Measurements from ENCODE around the gene SCARF2. TPM values are rescaled to one million over a fixed set of nuclear protein-coding genes. Genes with fewer than 3 reads are reported as not detected.

The SCARF2 gene
- total and polyA plus RNA-seq, 4 donors: 0.15 to 2.0 (median 1.7) TPM

DNA sequence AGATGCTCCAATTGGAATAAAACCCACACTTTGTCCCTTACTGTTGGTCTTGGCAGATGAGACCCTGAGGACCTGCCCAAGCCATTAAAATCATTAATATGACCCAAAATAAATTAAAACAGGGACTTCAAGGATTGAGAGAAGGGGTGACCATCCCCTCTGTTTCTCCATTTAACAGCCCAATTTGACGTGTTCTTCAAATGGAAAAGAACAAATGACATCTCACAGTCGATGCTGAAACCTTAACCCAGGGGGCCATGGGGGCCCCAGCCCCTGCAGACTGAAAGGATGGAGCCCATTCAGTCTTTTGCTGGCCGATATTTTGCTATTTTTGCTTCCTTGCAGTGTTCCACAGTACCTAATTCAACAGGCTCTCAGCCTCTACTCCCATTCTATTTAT lies 23.2 kb downstream of the SCARF2 start:
- peaks cover 2 to 5% (median 4%) of the 10 kb centered on the region in 4 donors for H3K4me1 ChIP-seq (ENCODE audit: control insufficient read depth in 4 of 4, insufficient read depth in 4 of 4, low read length in 3 of 4)
- no peaks in the 10 kb centered on the region for H3K27me3 ChIP-seq (ENCODE audit: control insufficient read depth in 4 of 4, insufficient read depth in 4 of 4, low read length in 3 of 4)
- no peak overlapping the region for H3K9ac ChIP-seq (ENCODE audit: low read depth in 1 of 2, low read length in 2 of 2)
- 62% methylated on average over 3 of the region's 3 CpGs for WGBS
- no peak overlapping the region for H3K4me3 ChIP-seq (ENCODE audit: low read depth in 1 of 3, low read length in 3 of 3)
- no peaks in the 10 kb centered on the region for H3K9me3 ChIP-seq (ENCODE audit: control insufficient read depth in 4 of 4, low read length in 3 of 4)
- no peaks in the 10 kb centered on the region for H3K36me3 ChIP-seq (ENCODE audit: control insufficient read depth in 4 of 4, insufficient read depth in 3 of 4, low read depth in 1 of 4, low read length in 3 of 4)
- no peak for DNase-seq (ENCODE audit: low spot score)
- TF ChIP-seq, protein P1, sequence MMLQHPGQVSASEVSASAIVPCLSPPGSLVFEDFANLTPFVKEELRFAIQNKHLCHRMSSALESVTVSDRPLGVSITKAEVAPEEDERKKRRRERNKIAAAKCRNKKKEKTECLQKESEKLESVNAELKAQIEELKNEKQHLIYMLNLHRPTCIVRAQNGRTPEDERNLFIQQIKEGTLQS (IDR thresholded peaks at IDR 0.05): no peak
- no peak for TF ChIP-seq TAF1 (conservative IDR thresholded peaks at IDR 0.05)
- TF ChIP-seq NR2F2 (IDR thresholded peaks at IDR 0.05): no peak
- no peak for TF ChIP-seq SP1 (IDR thresholded peaks at IDR 0.05)
- TF ChIP-seq HNF4A (conservative IDR thresholded peaks at IDR 0.05): no peak
- TF ChIP-seq, protein P2, sequence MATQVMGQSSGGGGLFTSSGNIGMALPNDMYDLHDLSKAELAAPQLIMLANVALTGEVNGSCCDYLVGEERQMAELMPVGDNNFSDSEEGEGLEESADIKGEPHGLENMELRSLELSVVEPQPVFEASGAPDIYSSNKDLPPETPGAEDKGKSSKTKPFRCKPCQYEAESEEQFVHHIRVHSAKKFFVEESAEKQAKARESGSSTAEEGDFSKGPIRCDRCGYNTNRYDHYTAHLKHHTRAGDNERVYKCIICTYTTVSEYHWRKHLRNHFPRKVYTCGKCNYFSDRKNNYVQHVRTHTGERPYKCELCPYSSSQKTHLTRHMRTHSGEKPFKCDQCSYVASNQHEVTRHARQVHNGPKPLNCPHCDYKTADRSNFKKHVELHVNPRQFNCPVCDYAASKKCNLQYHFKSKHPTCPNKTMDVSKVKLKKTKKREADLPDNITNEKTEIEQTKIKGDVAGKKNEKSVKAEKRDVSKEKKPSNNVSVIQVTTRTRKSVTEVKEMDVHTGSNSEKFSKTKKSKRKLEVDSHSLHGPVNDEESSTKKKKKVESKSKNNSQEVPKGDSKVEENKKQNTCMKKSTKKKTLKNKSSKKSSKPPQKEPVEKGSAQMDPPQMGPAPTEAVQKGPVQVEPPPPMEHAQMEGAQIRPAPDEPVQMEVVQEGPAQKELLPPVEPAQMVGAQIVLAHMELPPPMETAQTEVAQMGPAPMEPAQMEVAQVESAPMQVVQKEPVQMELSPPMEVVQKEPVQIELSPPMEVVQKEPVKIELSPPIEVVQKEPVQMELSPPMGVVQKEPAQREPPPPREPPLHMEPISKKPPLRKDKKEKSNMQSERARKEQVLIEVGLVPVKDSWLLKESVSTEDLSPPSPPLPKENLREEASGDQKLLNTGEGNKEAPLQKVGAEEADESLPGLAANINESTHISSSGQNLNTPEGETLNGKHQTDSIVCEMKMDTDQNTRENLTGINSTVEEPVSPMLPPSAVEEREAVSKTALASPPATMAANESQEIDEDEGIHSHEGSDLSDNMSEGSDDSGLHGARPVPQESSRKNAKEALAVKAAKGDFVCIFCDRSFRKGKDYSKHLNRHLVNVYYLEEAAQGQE (IDR thresholded peaks at IDR 0.05): no peak
- TF ChIP-seq EGR1 (IDR thresholded peaks at IDR 0.05; ENCODE audit: low read depth in 2 of 2): no peak
- no peak for TF ChIP-seq FOXA2 (IDR thresholded peaks at IDR 0.05)
- TF ChIP-seq JUND (IDR thresholded peaks at IDR 0.05): no peak
- no peak for TF ChIP-seq FOXA1 (IDR thresholded peaks at IDR 0.05)
- no peak for TF ChIP-seq GABPA (IDR thresholded peaks at IDR 0.05 in 1 of 2, conservative IDR thresholded peaks at IDR 0.05 in 1 of 2)
- TF ChIP-seq RXRA (IDR thresholded peaks at IDR 0.05): no peak
- TF ChIP-seq RAD21 (IDR thresholded peaks at IDR 0.05): no peak
- TF ChIP-seq YY1 (IDR thresholded peaks at IDR 0.05): no peak
- H3K27ac ChIP-seq (ENCODE audit: low read depth in 1 of 2, low read length in 2 of 2): no peak overlapping the region

DNA sequence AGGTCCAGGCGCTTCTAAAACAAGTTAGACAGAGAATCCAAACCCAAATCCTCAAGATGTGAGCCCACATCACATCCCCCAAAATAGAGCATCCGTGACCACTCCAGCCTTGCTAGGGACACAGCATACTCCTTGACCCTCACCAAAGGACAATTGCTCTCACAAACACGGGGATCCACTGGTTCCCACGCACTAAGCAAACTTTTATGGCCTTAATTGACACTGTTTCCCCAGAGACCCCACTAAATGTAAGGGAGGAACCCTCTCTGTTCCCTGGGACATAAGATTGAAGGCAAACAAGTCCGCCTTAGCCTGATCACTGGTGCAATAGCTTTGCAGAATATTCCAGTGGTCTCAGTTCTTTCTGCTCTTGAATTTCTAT lies 23.6 kb downstream of the SCARF2 start:
- H3K9ac ChIP-seq (ENCODE audit: low read depth in 1 of 2, low read length in 2 of 2): no peak overlapping the region
- peaks cover 2 to 5% (median 4%) of the 10 kb centered on the region in 4 donors for H3K4me1 ChIP-seq (ENCODE audit: control insufficient read depth in 4 of 4, insufficient read depth in 4 of 4, low read length in 3 of 4)
- no peaks in the 10 kb centered on the region for H3K27me3 ChIP-seq (ENCODE audit: control insufficient read depth in 4 of 4, insufficient read depth in 4 of 4, low read length in 3 of 4)
- WGBS: 92% methylated on average over 5 of the region's 5 CpGs
- H3K9me3 ChIP-seq (ENCODE audit: control insufficient read depth in 4 of 4, low read length in 3 of 4): no peaks in the 10 kb centered on the region
- no peaks in the 10 kb centered on the region for H3K36me3 ChIP-seq (ENCODE audit: control insufficient read depth in 4 of 4, insufficient read depth in 3 of 4, low read depth in 1 of 4, low read length in 3 of 4)
- no peak overlapping the region for H3K4me3 ChIP-seq (ENCODE audit: low read depth in 1 of 3, low read length in 3 of 3)
- TF ChIP-seq NR2F2 (IDR thresholded peaks at IDR 0.05) (no peak), YY1 (IDR thresholded peaks at IDR 0.05) (no peak), RXRA (IDR thresholded peaks at IDR 0.05) (no peak), SP1 (IDR thresholded peaks at IDR 0.05) (no peak), HNF4A (conservative IDR thresholded peaks at IDR 0.05) (no peak), FOXA1 (IDR thresholded peaks at IDR 0.05) (no peak), TAF1 (conservative IDR thresholded peaks at IDR 0.05) (no peak), JUND (IDR thresholded peaks at IDR 0.05) (no peak)
- TF ChIP-seq, protein P1 (IDR thresholded peaks at IDR 0.05): no peak
- TF ChIP-seq, protein P3, sequence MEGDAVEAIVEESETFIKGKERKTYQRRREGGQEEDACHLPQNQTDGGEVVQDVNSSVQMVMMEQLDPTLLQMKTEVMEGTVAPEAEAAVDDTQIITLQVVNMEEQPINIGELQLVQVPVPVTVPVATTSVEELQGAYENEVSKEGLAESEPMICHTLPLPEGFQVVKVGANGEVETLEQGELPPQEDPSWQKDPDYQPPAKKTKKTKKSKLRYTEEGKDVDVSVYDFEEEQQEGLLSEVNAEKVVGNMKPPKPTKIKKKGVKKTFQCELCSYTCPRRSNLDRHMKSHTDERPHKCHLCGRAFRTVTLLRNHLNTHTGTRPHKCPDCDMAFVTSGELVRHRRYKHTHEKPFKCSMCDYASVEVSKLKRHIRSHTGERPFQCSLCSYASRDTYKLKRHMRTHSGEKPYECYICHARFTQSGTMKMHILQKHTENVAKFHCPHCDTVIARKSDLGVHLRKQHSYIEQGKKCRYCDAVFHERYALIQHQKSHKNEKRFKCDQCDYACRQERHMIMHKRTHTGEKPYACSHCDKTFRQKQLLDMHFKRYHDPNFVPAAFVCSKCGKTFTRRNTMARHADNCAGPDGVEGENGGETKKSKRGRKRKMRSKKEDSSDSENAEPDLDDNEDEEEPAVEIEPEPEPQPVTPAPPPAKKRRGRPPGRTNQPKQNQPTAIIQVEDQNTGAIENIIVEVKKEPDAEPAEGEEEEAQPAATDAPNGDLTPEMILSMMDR (IDR thresholded peaks at IDR 0.05; ENCODE audit: low read depth, low read length, missing input control): no peak
- TF ChIP-seq, protein P2 (IDR thresholded peaks at IDR 0.05): no peak
- TF ChIP-seq, protein P4, sequence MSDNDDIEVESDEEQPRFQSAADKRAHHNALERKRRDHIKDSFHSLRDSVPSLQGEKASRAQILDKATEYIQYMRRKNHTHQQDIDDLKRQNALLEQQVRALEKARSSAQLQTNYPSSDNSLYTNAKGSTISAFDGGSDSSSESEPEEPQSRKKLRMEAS (IDR thresholded peaks at IDR 0.05): no peak
- H3K27ac ChIP-seq (ENCODE audit: low read depth in 1 of 2, low read length in 2 of 2): no peak overlapping the region
- no peak for DNase-seq (ENCODE audit: low spot score)
